Measurements from ENCODE around the gene CEP170B. TPM values are rescaled to one million over a fixed set of nuclear protein-coding genes. Genes with fewer than 3 reads are reported as not detected.

The CEP170B gene
- total and polyA plus RNA-seq, 9 of the 15 experiments (the other 6 are each of a cell fraction or from before 2014, with no cell fraction given): 0.01 to 10.2 (median 2.2) TPM

- no peak for FAIRE-seq
- Histone ChIP-seq H3K36me3 (ENCODE audit: control insufficient read depth, insufficient read depth, low read length) (no peaks in the 10 kb centered on the region; the same call in 2 of the 3 replicates), H3K27ac (ENCODE audit: extremely low read depth, low read depth, low read length) (no peak overlapping the region), H3K9ac (ENCODE audit: insufficient read depth in 1 of 2, low read depth in 2 of 2, low read length in 2 of 2) (no peak overlapping the region; a peak in 1 of 4 replicates), H3K9me1 (ENCODE audit: control insufficient read depth, insufficient read depth, low read length) (no peaks in the 10 kb centered on the region), H3K27me3 (ENCODE audit: control insufficient read depth in 2 of 2, insufficient read depth in 2 of 2, low read length in 2 of 2) (no peaks in the 10 kb centered on the region), H2AFZ (ENCODE audit: low read depth, low read length) (no peak overlapping the region), H3K4me3 (no peak overlapping the region), H3K4me2 (ENCODE audit: insufficient read depth, low read length) (no peak overlapping the region), H4K20me1 (replicated peaks; ENCODE audit: control insufficient read depth, insufficient read depth, low read length) (no peaks in the 10 kb centered on the region), H3K9me3 (replicated peaks; ENCODE audit: control insufficient read depth, insufficient read depth, low read depth, low read length) (no peaks in the 10 kb centered on the region), H3K79me2 (ENCODE audit: control insufficient read depth, insufficient read depth, low read length) (no peaks in the 10 kb centered on the region; the same call in 2 of the 3 replicates), H3K4me1 (replicated peaks in 1 of 2; ENCODE audit: control insufficient read depth in 2 of 2, insufficient read depth in 2 of 2, low read length in 2 of 2) (peaks cover 0 to 71% of the 10 kb centered on the region in 2 experiments; a peak in 3 of 5 replicates)
- DNase-seq (ENCODE audit: extremely low read depth in 1 of 4, low spot score in 3 of 4): no peak
- intact Hi-C loops (cut with micrococcal nuclease) (loop anchor here (10.0 kb wide), 1 partner anchor 109 kb away; no protein-coding TSS in a partner anchor), in situ Hi-C loops (cut with MboI) (no loop called here)
- TF ChIP-seq MNT (conservative IDR thresholded peaks at IDR 0.05) (no peak), MED1 (CRISPR knock-in tag; IDR thresholded peaks at IDR 0.05; ENCODE audit: borderline replicate concordance) (no peak), ZFX (CRISPR knock-in tag; IDR thresholded peaks at IDR 0.05) (no peak), MCM5 (IDR thresholded peaks at IDR 0.05; ENCODE audit: low read depth) (no peak), ZFP1 (CRISPR knock-in tag; IDR thresholded peaks at IDR 0.05) (no peak), DMBX1 (CRISPR knock-in tag; IDR thresholded peaks at IDR 0.05; ENCODE audit: borderline replicate concordance) (no peak), U2AF2 (optimal IDR thresholded peaks at IDR 0.05; ENCODE audit: low read depth, low read length) (no peak), SREBF2 (CRISPR knock-in tag; IDR thresholded peaks at IDR 0.05) (no peak), SMAD2 (IDR thresholded peaks at IDR 0.05; ENCODE audit: low read depth, low read length) (no peak), HMG20A (CRISPR knock-in tag; conservative IDR thresholded peaks at IDR 0.05) (no peak), YBX1 (IDR thresholded peaks at IDR 0.05) (no peak), BMI1 (IDR thresholded peaks at IDR 0.05; ENCODE audit: low read length) (no peak), MAZ (CRISPR knock-in tag; conservative IDR thresholded peaks at IDR 0.05 in 1 of 2, IDR thresholded peaks at IDR 0.05 in 1 of 2) (no peak), CREB1 (IDR thresholded peaks at IDR 0.05) (no peak), CREB1 (CRISPR knock-in tag; IDR thresholded peaks at IDR 0.05) (no peak)
- TF ChIP-seq, protein P1, sequence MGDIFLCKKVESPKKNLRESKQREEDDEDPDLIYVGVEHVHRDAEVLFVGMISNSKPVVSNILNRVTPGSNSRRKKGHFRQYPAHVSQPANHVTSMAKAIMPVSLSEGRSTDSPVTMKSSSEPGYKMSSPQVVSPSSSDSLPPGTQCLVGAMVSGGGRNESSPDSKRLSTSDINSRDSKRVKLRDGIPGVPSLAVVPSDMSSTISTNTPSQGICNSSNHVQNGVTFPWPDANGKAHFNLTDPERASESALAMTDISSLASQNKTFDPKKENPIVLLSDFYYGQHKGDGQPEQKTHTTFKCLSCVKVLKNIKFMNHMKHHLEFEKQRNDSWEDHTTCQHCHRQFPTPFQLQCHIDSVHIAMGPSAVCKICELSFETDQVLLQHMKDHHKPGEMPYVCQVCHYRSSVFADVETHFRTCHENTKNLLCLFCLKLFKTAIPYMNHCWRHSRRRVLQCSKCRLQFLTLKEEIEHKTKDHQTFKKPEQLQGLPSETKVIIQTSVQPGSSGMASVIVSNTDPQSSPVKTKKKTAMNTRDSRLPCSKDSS (IDR thresholded peaks at IDR 0.05; ENCODE audit: low read depth, partially characterized antibody): no peak
- TF ChIP-seq, protein P2, sequence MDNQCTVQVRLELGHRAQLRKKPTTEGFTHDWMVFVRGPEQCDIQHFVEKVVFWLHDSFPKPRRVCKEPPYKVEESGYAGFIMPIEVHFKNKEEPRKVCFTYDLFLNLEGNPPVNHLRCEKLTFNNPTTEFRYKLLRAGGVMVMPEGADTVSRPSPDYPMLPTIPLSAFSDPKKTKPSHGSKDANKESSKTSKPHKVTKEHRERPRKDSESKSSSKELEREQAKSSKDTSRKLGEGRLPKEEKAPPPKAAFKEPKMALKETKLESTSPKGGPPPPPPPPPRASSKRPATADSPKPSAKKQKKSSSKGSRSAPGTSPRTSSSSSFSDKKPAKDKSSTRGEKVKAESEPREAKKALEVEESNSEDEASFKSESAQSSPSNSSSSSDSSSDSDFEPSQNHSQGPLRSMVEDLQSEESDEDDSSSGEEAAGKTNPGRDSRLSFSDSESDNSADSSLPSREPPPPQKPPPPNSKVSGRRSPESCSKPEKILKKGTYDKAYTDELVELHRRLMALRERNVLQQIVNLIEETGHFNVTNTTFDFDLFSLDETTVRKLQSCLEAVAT (IDR thresholded peaks at IDR 0.05): no peak
- TF ChIP-seq, protein P3, sequence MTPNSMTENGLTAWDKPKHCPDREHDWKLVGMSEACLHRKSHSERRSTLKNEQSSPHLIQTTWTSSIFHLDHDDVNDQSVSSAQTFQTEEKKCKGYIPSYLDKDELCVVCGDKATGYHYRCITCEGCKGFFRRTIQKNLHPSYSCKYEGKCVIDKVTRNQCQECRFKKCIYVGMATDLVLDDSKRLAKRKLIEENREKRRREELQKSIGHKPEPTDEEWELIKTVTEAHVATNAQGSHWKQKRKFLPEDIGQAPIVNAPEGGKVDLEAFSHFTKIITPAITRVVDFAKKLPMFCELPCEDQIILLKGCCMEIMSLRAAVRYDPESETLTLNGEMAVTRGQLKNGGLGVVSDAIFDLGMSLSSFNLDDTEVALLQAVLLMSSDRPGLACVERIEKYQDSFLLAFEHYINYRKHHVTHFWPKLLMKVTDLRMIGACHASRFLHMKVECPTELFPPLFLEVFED (CRISPR knock-in tag; conservative IDR thresholded peaks at IDR 0.05): no peak
- POLR2A ChIA-PET: no interaction called here
- BruUV-seq (replicated peaks): no TSS peak
- CTCF ChIA-PET (ENCODE audit: low intra/inter-chr PET ratio): no interaction called here
- WGBS (ENCODE audit: insufficient coverage, low coverage, missing lambda C conversion rate): 67% methylated on average over 4 of the region's 8 CpGs
- ATAC-seq: no peak
Measured at GRCh38 chr14:104874110-104874531, 9.1 kb downstream of the CEP170B start.

All from K562 (cell line).